ENCODE measurements around the gene CCDC78. TPM values are rescaled to one million over a fixed set of nuclear protein-coding genes. Genes with fewer than 3 reads are reported as not detected.

The CCDC78 gene
- total RNA-seq, 1 experiment from 2014 or later: 20.2 TPM

GRCh38 chr16:751152-752006, 25.1 kb upstream of the CCDC78 start:
- Mint-ChIP-seq H3K27ac (peak overlapping the region; percentile 77), H3K36me3 (no peaks in the 10 kb centered on the region; the same call in 1 of the 2 replicates), H3K9me3 (peaks cover 2% of the 10 kb centered on the region), H3K27me3 (ENCODE audit: low read depth) (peaks cover 2% of the 10 kb centered on the region; the same call in 1 of the 2 replicates), H3K4me1 (peaks cover 28% of the 10 kb centered on the region), H3K4me3 (peak overlapping the region; percentile 19; the same call in 1 of the 2 replicates)
- ChIA-PET POLR2A (no interaction called here), CTCF (interaction anchor here (0.9 to 3.5 kb wide), 9 partner anchors 8 to 39 kb away, joined by 3 to 21 read pairs (median 4); partner anchors contain the start of genes CHTF18, CIAO3, MSLN and RPUSD1)
- DNase-seq (ENCODE audit: low spot score): no peak
- TF ChIP-seq MLX (CRISPR knock-in tag; IDR thresholded peaks at IDR 0.05) (no peak), STAT6 (CRISPR knock-in tag; conservative IDR thresholded peaks at IDR 0.05; ENCODE audit: low read depth) (no peak), PRDM15 (CRISPR knock-in tag; IDR thresholded peaks at IDR 0.05) (no peak), ZNF121 (CRISPR knock-in tag; IDR thresholded peaks at IDR 0.05) (no peak), HMGA2 (CRISPR knock-in tag; IDR thresholded peaks at IDR 0.05) (no peak), E2F5 (CRISPR knock-in tag; IDR thresholded peaks at IDR 0.05) (no peak), NR2C2 (CRISPR knock-in tag; IDR thresholded peaks at IDR 0.05) (no peak), MXD4 (CRISPR knock-in tag; IDR thresholded peaks at IDR 0.05; ENCODE audit: borderline replicate concordance) (no peak), SMAD3 (CRISPR knock-in tag; IDR thresholded peaks at IDR 0.05; ENCODE audit: borderline replicate concordance) (no peak), ZNF532 (CRISPR knock-in tag; IDR thresholded peaks at IDR 0.05; ENCODE audit: borderline replicate concordance) (no peak), TEAD1 (CRISPR knock-in tag; IDR thresholded peaks at IDR 0.05) (no peak), USF1 (CRISPR knock-in tag; IDR thresholded peaks at IDR 0.05) (no peak), ZNF219 (CRISPR knock-in tag; IDR thresholded peaks at IDR 0.05; ENCODE audit: borderline replicate concordance) (no peak), ESRRA (CRISPR knock-in tag; IDR thresholded peaks at IDR 0.05; ENCODE audit: borderline replicate concordance) (no peak), ZNF138 (CRISPR knock-in tag; conservative IDR thresholded peaks at IDR 0.05) (no peak), CTCF (IDR thresholded peaks at IDR 0.05) (no peak), IRF2 (CRISPR knock-in tag; IDR thresholded peaks at IDR 0.05; ENCODE audit: borderline replicate concordance, low read depth) (no peak)
- ATAC-seq: peak; percentile 49

Data from WTC11 (cell line).